ENCODE measurements around the gene BNC2. TPM values are rescaled to one million over a fixed set of nuclear protein-coding genes. Genes with fewer than 3 reads are reported as not detected.

Gene BNC2
- total and polyA plus RNA-seq, 7 experiments from 2014 or later = 0.05 to 1.5 (median 0.59) TPM; not detected in 3

- H3K9me3 Mint-ChIP-seq = peaks cover 0 to 3% (median 0%) of the 10 kb centered on the region in 11 donors
- POLR2A ChIA-PET = no interaction called here
- intact Hi-C loops (cut with micrococcal nuclease) = no loop called here
- Histone ChIP-seq H3K27me3 (ENCODE audit: control insufficient read depth in 2 of 2, insufficient read depth in 2 of 2, low read length in 2 of 2) (no peaks in the 10 kb centered on the region), H3K9me3 (ENCODE audit: control insufficient read depth in 2 of 3, low read length in 3 of 3) (no peaks in the 10 kb centered on the region), H3K36me3 (ENCODE audit: control insufficient read depth in 2 of 3, insufficient read depth in 3 of 3, low read length in 3 of 3) (no peaks in the 10 kb centered on the region), H3K27ac (ENCODE audit: low read depth, low read length) (no peak overlapping the region), H3K4me3 (ENCODE audit: low read length) (no peak overlapping the region), H3K4me1 (ENCODE audit: control insufficient read depth in 2 of 2, insufficient read depth in 2 of 2, low read length in 2 of 2) (no peaks in the 10 kb centered on the region)
- CTCF ChIA-PET = no interaction called here
- no peak for DNase-seq
- H3K27ac Mint-ChIP-seq = no peak overlapping the region
- no peaks in the 10 kb centered on the region for H3K4me1 Mint-ChIP-seq
- no peak for ATAC-seq
- H3K27me3 Mint-ChIP-seq = no peaks in the 10 kb centered on the region
- no peak overlapping the region for H3K4me3 Mint-ChIP-seq
- no peaks in the 10 kb centered on the region for H3K36me3 Mint-ChIP-seq
Measured at GRCh38 chr9:16619402-16619801, 251.1 kb downstream of the BNC2 start.

- Histone ChIP-seq H3K4me1 (ENCODE audit: control insufficient read depth in 2 of 2, insufficient read depth in 2 of 2, low read length in 2 of 2) (no peaks in the 10 kb centered on the region), H3K4me3 (ENCODE audit: low read length) (no peak overlapping the region), H3K27ac (ENCODE audit: low read depth, low read length) (no peak overlapping the region), H3K36me3 (ENCODE audit: control insufficient read depth in 2 of 3, insufficient read depth in 3 of 3, low read length in 3 of 3) (no peaks in the 10 kb centered on the region), H3K27me3 (ENCODE audit: control insufficient read depth in 2 of 2, insufficient read depth in 2 of 2, low read length in 2 of 2) (no peaks in the 10 kb centered on the region), H3K9me3 (ENCODE audit: control insufficient read depth in 2 of 3, low read length in 3 of 3) (no peaks in the 10 kb centered on the region)
- H3K27ac Mint-ChIP-seq = no peak overlapping the region
- H3K27me3 Mint-ChIP-seq = no peaks in the 10 kb centered on the region
- ChIA-PET POLR2A (no interaction called here), CTCF (no interaction called here)
- peaks cover 0 to 4% (median 2%) of the 10 kb centered on the region in 11 donors for H3K9me3 Mint-ChIP-seq
- no peaks in the 10 kb centered on the region for H3K4me1 Mint-ChIP-seq
- H3K4me3 Mint-ChIP-seq = no peak overlapping the region
- no peak for ATAC-seq
- no peaks in the 10 kb centered on the region for H3K36me3 Mint-ChIP-seq
- DNase-seq = no peak
- intact Hi-C loops (cut with micrococcal nuclease) = no loop called here
Measured at GRCh38 chr9:16618524-16618923, 251.9 kb downstream of the BNC2 start.

- DNase-seq = no peak
Measured at GRCh38 chr9:16616686-16617085, 253.8 kb downstream of the BNC2 start.

GRCh38 chr9:16615451-16615850 is 255.0 kb downstream of the BNC2 start:
- ATAC-seq = no peak
- no peak overlapping the region for H3K27ac Mint-ChIP-seq
- Histone ChIP-seq H3K27ac (ENCODE audit: low read depth, low read length) (no peak overlapping the region), H3K9me3 (ENCODE audit: control insufficient read depth in 2 of 3, low read length in 3 of 3) (no peaks in the 10 kb centered on the region), H3K27me3 (ENCODE audit: control insufficient read depth in 2 of 2, insufficient read depth in 2 of 2, low read length in 2 of 2) (no peaks in the 10 kb centered on the region), H3K4me1 (ENCODE audit: control insufficient read depth in 2 of 2, insufficient read depth in 2 of 2, low read length in 2 of 2) (no peaks in the 10 kb centered on the region), H3K36me3 (ENCODE audit: control insufficient read depth in 2 of 3, insufficient read depth in 3 of 3, low read length in 3 of 3) (no peaks in the 10 kb centered on the region), H3K4me3 (ENCODE audit: low read length) (no peak overlapping the region)
- H3K9me3 Mint-ChIP-seq = peaks cover 0 to 6% (median 3%) of the 10 kb centered on the region in 11 donors
- CTCF ChIA-PET = no interaction called here
- DNase-seq = no peak
- no peaks in the 10 kb centered on the region for H3K27me3 Mint-ChIP-seq
- no peak overlapping the region for H3K4me3 Mint-ChIP-seq
- intact Hi-C loops (cut with micrococcal nuclease) = no loop called here
- POLR2A ChIA-PET = no interaction called here
- H3K36me3 Mint-ChIP-seq = no peaks in the 10 kb centered on the region
- no peaks in the 10 kb centered on the region for H3K4me1 Mint-ChIP-seq

More at GRCh38 chr9:16616686-16617085, 253.8 kb downstream of the BNC2 start:
- no peaks in the 10 kb centered on the region for H3K27me3 Mint-ChIP-seq
- ChIA-PET POLR2A (no interaction called here), CTCF (no interaction called here)
- Histone ChIP-seq H3K9me3 (ENCODE audit: control insufficient read depth in 2 of 3, low read length in 3 of 3) (no peaks in the 10 kb centered on the region), H3K36me3 (ENCODE audit: control insufficient read depth in 2 of 3, insufficient read depth in 3 of 3, low read length in 3 of 3) (no peaks in the 10 kb centered on the region), H3K4me3 (ENCODE audit: low read length) (no peak overlapping the region), H3K4me1 (ENCODE audit: control insufficient read depth in 2 of 2, insufficient read depth in 2 of 2, low read length in 2 of 2) (no peaks in the 10 kb centered on the region), H3K27me3 (ENCODE audit: control insufficient read depth in 2 of 2, insufficient read depth in 2 of 2, low read length in 2 of 2) (no peaks in the 10 kb centered on the region), H3K27ac (ENCODE audit: low read depth, low read length) (no peak overlapping the region)
- intact Hi-C loops (cut with micrococcal nuclease) = no loop called here
- no peak overlapping the region for H3K27ac Mint-ChIP-seq
- H3K4me1 Mint-ChIP-seq = no peaks in the 10 kb centered on the region
- ATAC-seq = no peak
- peaks cover 0 to 6% (median 3%) of the 10 kb centered on the region in 11 donors for H3K9me3 Mint-ChIP-seq
- H3K36me3 Mint-ChIP-seq = no peaks in the 10 kb centered on the region
- no peak overlapping the region for H3K4me3 Mint-ChIP-seq

GRCh38 chr9:16613605-16614004 is 256.9 kb downstream of the BNC2 start:
- Mint-ChIP-seq H3K9me3 (peaks cover 0 to 9% (median 3%) of the 10 kb centered on the region in 11 donors), H3K36me3 (no peaks in the 10 kb centered on the region), H3K4me3 (no peak overlapping the region), H3K27ac (no peak overlapping the region), H3K4me1 (no peaks in the 10 kb centered on the region), H3K27me3 (no peaks in the 10 kb centered on the region)
- DNase-seq = no peak
- POLR2A ChIA-PET = no interaction called here
- H3K4me3 ChIP-seq (ENCODE audit: low read length) = no peak overlapping the region
- no peaks in the 10 kb centered on the region for H3K4me1 ChIP-seq (ENCODE audit: control insufficient read depth in 2 of 2, insufficient read depth in 2 of 2, low read length in 2 of 2)
- no peaks in the 10 kb centered on the region for H3K27me3 ChIP-seq (ENCODE audit: control insufficient read depth in 2 of 2, insufficient read depth in 2 of 2, low read length in 2 of 2)
- CTCF ChIA-PET = no interaction called here
- H3K36me3 ChIP-seq (ENCODE audit: control insufficient read depth in 2 of 3, insufficient read depth in 3 of 3, low read length in 3 of 3) = no peaks in the 10 kb centered on the region
- intact Hi-C loops (cut with micrococcal nuclease) = no loop called here
- no peak for ATAC-seq
- no peaks in the 10 kb centered on the region for H3K9me3 ChIP-seq (ENCODE audit: control insufficient read depth in 2 of 3, low read length in 3 of 3)
- no peak overlapping the region for H3K27ac ChIP-seq (ENCODE audit: low read depth, low read length)

- no peaks in the 10 kb centered on the region for H3K36me3 ChIP-seq (ENCODE audit: control insufficient read depth in 2 of 3, insufficient read depth in 3 of 3, low read length in 3 of 3)
- H3K9me3 Mint-ChIP-seq = peaks cover 0 to 9% (median 3%) of the 10 kb centered on the region in 11 donors
- ATAC-seq (no peak), DNase-seq (no peak)
- no peaks in the 10 kb centered on the region for H3K4me1 ChIP-seq (ENCODE audit: control insufficient read depth in 2 of 2, insufficient read depth in 2 of 2, low read length in 2 of 2)
- H3K27me3 ChIP-seq (ENCODE audit: control insufficient read depth in 2 of 2, insufficient read depth in 2 of 2, low read length in 2 of 2) = no peaks in the 10 kb centered on the region
- intact Hi-C loops (cut with micrococcal nuclease) = no loop called here
- no peak overlapping the region for H3K4me3 Mint-ChIP-seq
- H3K36me3 Mint-ChIP-seq = no peaks in the 10 kb centered on the region
- no peak overlapping the region for H3K27ac ChIP-seq (ENCODE audit: low read depth, low read length)
- CTCF ChIA-PET = no interaction called here
- POLR2A ChIA-PET = no interaction called here
- H3K27ac Mint-ChIP-seq = no peak overlapping the region
- no peaks in the 10 kb centered on the region for H3K27me3 Mint-ChIP-seq
- H3K4me1 Mint-ChIP-seq = no peaks in the 10 kb centered on the region
- H3K9me3 ChIP-seq (ENCODE audit: control insufficient read depth in 2 of 3, low read length in 3 of 3) = no peaks in the 10 kb centered on the region
- no peak overlapping the region for H3K4me3 ChIP-seq (ENCODE audit: low read length)
Measured at GRCh38 chr9:16613051-16613450, 257.4 kb downstream of the BNC2 start.

GRCh38 chr9:16612627-16613026 is 257.8 kb downstream of the BNC2 start:
- Histone ChIP-seq H3K4me3 (ENCODE audit: low read length) (no peak overlapping the region), H3K4me1 (ENCODE audit: control insufficient read depth in 2 of 2, insufficient read depth in 2 of 2, low read length in 2 of 2) (no peaks in the 10 kb centered on the region), H3K27me3 (ENCODE audit: control insufficient read depth in 2 of 2, insufficient read depth in 2 of 2, low read length in 2 of 2) (no peaks in the 10 kb centered on the region), H3K9me3 (ENCODE audit: control insufficient read depth in 2 of 3, low read length in 3 of 3) (no peaks in the 10 kb centered on the region), H3K27ac (ENCODE audit: low read depth, low read length) (no peak overlapping the region), H3K36me3 (ENCODE audit: control insufficient read depth in 2 of 3, insufficient read depth in 3 of 3, low read length in 3 of 3) (no peaks in the 10 kb centered on the region)
- Mint-ChIP-seq H3K36me3 (no peaks in the 10 kb centered on the region), H3K27ac (no peak overlapping the region), H3K4me3 (no peak overlapping the region), H3K27me3 (no peaks in the 10 kb centered on the region), H3K9me3 (peaks cover 0 to 9% (median 3%) of the 10 kb centered on the region in 11 donors), H3K4me1 (no peaks in the 10 kb centered on the region)
- no peak for DNase-seq
- POLR2A ChIA-PET = no interaction called here
- intact Hi-C loops (cut with micrococcal nuclease) = no loop called here
- no peak for ATAC-seq
- CTCF ChIA-PET = no interaction called here

Measured in naive thymus-derived CD4-positive, alpha-beta T cell (primary cell).